Measurements from ENCODE around the gene NPB. TPM values are rescaled to one million over a fixed set of nuclear protein-coding genes. Genes with fewer than 3 reads are reported as not detected.

The NPB gene
- total RNA-seq, 1 donor from 2014 or later = 4.7 TPM

DNA sequence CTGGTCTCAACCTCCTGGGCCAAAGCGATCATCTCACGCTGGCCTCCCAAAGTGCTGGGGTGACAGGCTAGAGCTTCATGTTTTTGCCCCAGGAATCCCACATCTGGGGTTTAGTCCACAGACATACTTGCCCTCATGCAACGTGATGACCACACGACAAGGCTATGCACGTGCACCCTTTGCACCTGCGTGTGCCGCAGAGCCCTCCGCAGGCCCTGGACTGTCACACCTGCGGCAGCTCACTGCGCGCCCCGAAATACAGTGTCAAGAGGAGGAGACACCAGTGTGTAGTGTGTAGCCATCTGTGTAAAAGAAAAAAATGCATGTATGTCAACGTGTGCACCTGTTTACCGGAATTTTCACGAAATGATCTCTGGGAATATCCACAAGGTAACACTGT is 48.5 kb downstream of the NPB start:
- no peaks in the 10 kb centered on the region for H3K9me3 ChIP-seq
- no peak overlapping the region for H3K4me3 ChIP-seq
- TF ChIP-seq CTCF (IDR thresholded peaks at IDR 0.05) (no peak), POLR2AphosphoS5 (IDR thresholded peaks at IDR 0.05; ENCODE audit: insufficient read depth in 1 of 2, low read depth in 1 of 2) (no peak), POLR2A (IDR thresholded peaks at IDR 0.05) (no peak)
- H3K4me1 ChIP-seq = no peaks in the 10 kb centered on the region
- DNase-seq (ENCODE audit: extremely low spot score in 2 of 2) = no peak
- intact Hi-C loops (cut with DNase I) = loop anchor here (10.0 kb wide), 1 partner anchor 204 kb away; no protein-coding TSS in a partner anchor
- H3K27me3 ChIP-seq = no peaks in the 10 kb centered on the region
- no peaks in the 10 kb centered on the region for H3K36me3 ChIP-seq
- no peak overlapping the region for H3K27ac ChIP-seq

- H3K27ac ChIP-seq = no peak overlapping the region
- H3K36me3 ChIP-seq = no peaks in the 10 kb centered on the region
- no peaks in the 10 kb centered on the region for H3K9me3 ChIP-seq
- DNase-seq (ENCODE audit: extremely low spot score in 2 of 2) = no peak
- H3K4me3 ChIP-seq = no peak overlapping the region
- TF ChIP-seq POLR2A (IDR thresholded peaks at IDR 0.05) (no peak), POLR2AphosphoS5 (IDR thresholded peaks at IDR 0.05; ENCODE audit: insufficient read depth in 1 of 2, low read depth in 1 of 2) (no peak), CTCF (IDR thresholded peaks at IDR 0.05) (no peak)
- H3K4me1 ChIP-seq = no peaks in the 10 kb centered on the region
- no peaks in the 10 kb centered on the region for H3K27me3 ChIP-seq
- intact Hi-C loops (cut with DNase I) = loop anchor here (10.0 kb wide), 1 partner anchor 203 kb away; no protein-coding TSS in a partner anchor
Observed at GRCh38 chr17:81951785-81952684, 50.0 kb downstream of the NPB start.

Other genes with a start within 250 kb of the NPB start
- gene PDE6G, start 245.7 kb upstream of the NPB start, total RNA-seq = not detected
- 43.0 TPM for gene OXLD1, start 235.6 kb upstream of the NPB start, total RNA-seq
- gene CCDC137, start 235.5 kb upstream of the NPB start, total RNA-seq = 13.8 TPM
- gene ARL16, start 218.4 kb upstream of the NPB start, total RNA-seq = 24.1 TPM
- 72.9 TPM for gene HGS, start 218.2 kb upstream of the NPB start, total RNA-seq
- gene MRPL12, start 198.9 kb upstream of the NPB start, total RNA-seq = 77.3 TPM
- gene SLC25A10, start 190.0 kb upstream of the NPB start, total RNA-seq = 2.9 TPM
- not detected for gene GCGR, start 98.1 kb upstream of the NPB start, total RNA-seq
- gene MCRIP1, start 68.9 kb upstream of the NPB start, total RNA-seq = 64.1 TPM
- not detected for gene PPP1R27, start 67.2 kb upstream of the NPB start, total RNA-seq
- gene P4HB, start 41.7 kb upstream of the NPB start, total RNA-seq = 463 TPM
- gene ARHGDIA, start 30.9 kb upstream of the NPB start, total RNA-seq = 120 TPM
- gene ALYREF, start 10.7 kb upstream of the NPB start, total RNA-seq = 78.8 TPM
- gene ANAPC11, start 10.5 kb upstream of the NPB start, total RNA-seq = 135 TPM
- 28.0 TPM for gene PCYT2, start 9.2 kb downstream of the NPB start, total RNA-seq
- gene SIRT7, start 15.9 kb downstream of the NPB start, total RNA-seq = 47.9 TPM
- gene MAFG, start 25.5 kb downstream of the NPB start, total RNA-seq = 18.9 TPM
- gene PYCR1, start 35.1 kb downstream of the NPB start, total RNA-seq = 9.1 TPM
- gene MYADML2, start 45.0 kb downstream of the NPB start, total RNA-seq = not detected
- not detected for gene NOTUM, start 58.9 kb downstream of the NPB start, total RNA-seq
- gene ASPSCR1, start 75.4 kb downstream of the NPB start, total RNA-seq = 31.2 TPM
- 101 TPM for gene CENPX, start 120.6 kb downstream of the NPB start, total RNA-seq
- gene LRRC45, start 121.1 kb downstream of the NPB start, total RNA-seq = 14.0 TPM
- gene RAC3, start 129.4 kb downstream of the NPB start, total RNA-seq = 12.8 TPM
- gene DCXR, start 135.5 kb downstream of the NPB start, total RNA-seq = 106 TPM
- gene RFNG, start 149.6 kb downstream of the NPB start, total RNA-seq = 61.4 TPM
- 80.3 TPM for gene GPS1, start 149.7 kb downstream of the NPB start, total RNA-seq
- 72.4 TPM for gene DUS1L, start 163.6 kb downstream of the NPB start, total RNA-seq
- 127 TPM for gene FASN, start 196.0 kb downstream of the NPB start, total RNA-seq

All from vagina (tissue), 2 donors.